ENCODE data around the gene ZBTB20. TPM values are rescaled to one million over a fixed set of nuclear protein-coding genes. Genes with fewer than 3 reads are reported as not detected.

ZBTB20 gene
- total RNA-seq, 1 donor from 2014 or later = 21.4 TPM

GRCh38 chr3:114356066-114356465 is 791.0 kb downstream of the ZBTB20 start:
- Histone ChIP-seq H4K20me1 (ENCODE audit: insufficient read depth, low read length) (peaks cover 14% of the 10 kb centered on the region), H3K36me3 (ENCODE audit: insufficient read depth, low read length) (no peaks in the 10 kb centered on the region), H3K4me3 (ENCODE audit: insufficient read depth, low read depth, low read length) (no peak overlapping the region), H2AFZ (ENCODE audit: low read depth, low read length) (no peak overlapping the region), H3K4me1 (ENCODE audit: insufficient read depth, low read length) (no peaks in the 10 kb centered on the region), H3K27ac (ENCODE audit: low read depth, low read length) (no peak overlapping the region), H3K27me3 (ENCODE audit: insufficient read depth, low read length) (no peaks in the 10 kb centered on the region), H3K79me2 (ENCODE audit: insufficient read depth, low read length) (no peaks in the 10 kb centered on the region), H3K4me2 (ENCODE audit: low read length) (no peak overlapping the region), H3K9ac (ENCODE audit: low read length) (no peak overlapping the region), H3K9me3 (ENCODE audit: insufficient read depth, low read depth, low read length) (no peaks in the 10 kb centered on the region)
- Mint-ChIP-seq H3K9me3 (ENCODE audit: unreplicated experiment) (no peaks in the 10 kb centered on the region), H3K4me1 (ENCODE audit: low read depth, unreplicated experiment) (no peaks in the 10 kb centered on the region), H3K27me3 (ENCODE audit: low read depth, unreplicated experiment) (no peaks in the 10 kb centered on the region), H3K4me3 (ENCODE audit: unreplicated experiment) (no peak overlapping the region), H3K27ac (ENCODE audit: unreplicated experiment) (no peak overlapping the region), H3K36me3 (ENCODE audit: low read depth, unreplicated experiment) (peaks cover 3% of the 10 kb centered on the region)
- DNase-seq (ENCODE audit: low read depth) (no peak), FAIRE-seq (no peak)
- TF ChIP-seq CTCF (IDR thresholded peaks at IDR 0.05; ENCODE audit: insufficient read depth, low read depth, low read length) (no peak), EZH2 (IDR thresholded peaks at IDR 0.05; ENCODE audit: insufficient read depth, low read length) (no peak)

GRCh38 chr3:114355653-114356052 is 791.4 kb downstream of the ZBTB20 start:
- Histone ChIP-seq H2AFZ (ENCODE audit: low read depth, low read length) (no peak overlapping the region), H3K36me3 (ENCODE audit: insufficient read depth, low read length) (no peaks in the 10 kb centered on the region), H3K27me3 (ENCODE audit: insufficient read depth, low read length) (no peaks in the 10 kb centered on the region), H3K4me1 (ENCODE audit: insufficient read depth, low read length) (no peaks in the 10 kb centered on the region), H3K4me3 (ENCODE audit: insufficient read depth, low read depth, low read length) (no peak overlapping the region), H4K20me1 (ENCODE audit: insufficient read depth, low read length) (peaks cover 14% of the 10 kb centered on the region), H3K79me2 (ENCODE audit: insufficient read depth, low read length) (no peaks in the 10 kb centered on the region), H3K4me2 (ENCODE audit: low read length) (no peak overlapping the region), H3K9ac (ENCODE audit: low read length) (no peak overlapping the region), H3K9me3 (ENCODE audit: insufficient read depth, low read depth, low read length) (no peaks in the 10 kb centered on the region), H3K27ac (ENCODE audit: low read depth, low read length) (no peak overlapping the region)
- DNase-seq (ENCODE audit: low read depth) (no peak), FAIRE-seq (no peak)
- Mint-ChIP-seq H3K4me3 (ENCODE audit: unreplicated experiment) (no peak overlapping the region), H3K27ac (ENCODE audit: unreplicated experiment) (no peak overlapping the region), H3K36me3 (ENCODE audit: low read depth, unreplicated experiment) (peaks cover 6% of the 10 kb centered on the region), H3K4me1 (ENCODE audit: low read depth, unreplicated experiment) (no peaks in the 10 kb centered on the region), H3K9me3 (ENCODE audit: unreplicated experiment) (no peaks in the 10 kb centered on the region), H3K27me3 (ENCODE audit: low read depth, unreplicated experiment) (no peaks in the 10 kb centered on the region)
- TF ChIP-seq CTCF (IDR thresholded peaks at IDR 0.05; ENCODE audit: insufficient read depth, low read depth, low read length) = no peak
- no peak for TF ChIP-seq EZH2 (IDR thresholded peaks at IDR 0.05; ENCODE audit: insufficient read depth, low read length)

- no peak overlapping the region for H3K9ac ChIP-seq (ENCODE audit: low read length)
- peaks cover 12% of the 10 kb centered on the region for H4K20me1 ChIP-seq (ENCODE audit: insufficient read depth, low read length)
- FAIRE-seq (no peak), DNase-seq (ENCODE audit: low read depth) (no peak)
- H3K9me3 Mint-ChIP-seq (ENCODE audit: unreplicated experiment) = no peaks in the 10 kb centered on the region
- H2AFZ ChIP-seq (ENCODE audit: low read depth, low read length) = no peak overlapping the region
- no peaks in the 10 kb centered on the region for H3K4me1 ChIP-seq (ENCODE audit: insufficient read depth, low read length)
- H3K4me3 ChIP-seq (ENCODE audit: insufficient read depth, low read depth, low read length) = no peak overlapping the region
- no peaks in the 10 kb centered on the region for H3K27me3 Mint-ChIP-seq (ENCODE audit: low read depth, unreplicated experiment)
- no peak overlapping the region for H3K4me2 ChIP-seq (ENCODE audit: low read length)
- no peak overlapping the region for H3K27ac ChIP-seq (ENCODE audit: low read depth, low read length)
- no peaks in the 10 kb centered on the region for H3K4me1 Mint-ChIP-seq (ENCODE audit: low read depth, unreplicated experiment)
- H3K27me3 ChIP-seq (ENCODE audit: insufficient read depth, low read length) = no peaks in the 10 kb centered on the region
- H3K4me3 Mint-ChIP-seq (ENCODE audit: unreplicated experiment) = no peak overlapping the region
- H3K36me3 ChIP-seq (ENCODE audit: insufficient read depth, low read length) = no peaks in the 10 kb centered on the region
- no peak overlapping the region for H3K27ac Mint-ChIP-seq (ENCODE audit: unreplicated experiment)
- no peaks in the 10 kb centered on the region for H3K9me3 ChIP-seq (ENCODE audit: insufficient read depth, low read depth, low read length)
- no peaks in the 10 kb centered on the region for H3K79me2 ChIP-seq (ENCODE audit: insufficient read depth, low read length)
- TF ChIP-seq CTCF (IDR thresholded peaks at IDR 0.05; ENCODE audit: insufficient read depth, low read depth, low read length) (no peak), EZH2 (IDR thresholded peaks at IDR 0.05; ENCODE audit: insufficient read depth, low read length) (no peak)
- H3K36me3 Mint-ChIP-seq (ENCODE audit: low read depth, unreplicated experiment) = peaks cover 14% of the 10 kb centered on the region
Measured at GRCh38 chr3:114351822-114352145, 795.3 kb downstream of the ZBTB20 start.
